ENCODE data around the gene GPR153.

GPR153 gene

GRCh38 chr1:6252374-6252710, 8.6 kb downstream of the GPR153 start:
- H3K27ac Mint-ChIP-seq, result no peak overlapping the region
- peaks cover 2% of the 10 kb centered on the region for H3K4me1 Mint-ChIP-seq (ENCODE audit: low read depth)
- H3K27me3 Mint-ChIP-seq, result peaks cover 39% of the 10 kb centered on the region
- no peaks in the 10 kb centered on the region for H3K36me3 Mint-ChIP-seq (ENCODE audit: low read depth)
- DNase-seq, result no peak
- no peaks in the 10 kb centered on the region for H3K9me3 Mint-ChIP-seq
- H3K4me3 Mint-ChIP-seq, result no peak overlapping the region

- H3K36me3 Mint-ChIP-seq (ENCODE audit: low read depth), result no peaks in the 10 kb centered on the region
- H3K4me1 Mint-ChIP-seq (ENCODE audit: low read depth), result peaks cover 2% of the 10 kb centered on the region
- H3K27ac Mint-ChIP-seq, result no peak overlapping the region
- peaks cover 44% of the 10 kb centered on the region for H3K27me3 Mint-ChIP-seq
- no peaks in the 10 kb centered on the region for H3K9me3 Mint-ChIP-seq
- H3K4me3 Mint-ChIP-seq, result no peak overlapping the region
- no peak for DNase-seq
Measured at GRCh38 chr1:6251681-6252373, 9.1 kb downstream of the GPR153 start.

- Mint-ChIP-seq H3K36me3 (ENCODE audit: low read depth) (no peaks in the 10 kb centered on the region), H3K27me3 (peaks cover 50% of the 10 kb centered on the region), H3K4me1 (ENCODE audit: low read depth) (peaks cover 7% of the 10 kb centered on the region), H3K9me3 (no peaks in the 10 kb centered on the region), H3K4me3 (no peak overlapping the region), H3K27ac (no peak overlapping the region)
- DNase-seq, result no peak
Measured at GRCh38 chr1:6251233-6251632, 9.7 kb downstream of the GPR153 start.

- Mint-ChIP-seq H3K4me1 (ENCODE audit: low read depth) (peaks cover 10% of the 10 kb centered on the region), H3K27me3 (peaks cover 54% of the 10 kb centered on the region), H3K4me3 (no peak overlapping the region), H3K36me3 (ENCODE audit: low read depth) (no peaks in the 10 kb centered on the region), H3K9me3 (no peaks in the 10 kb centered on the region), H3K27ac (no peak overlapping the region)
- DNase-seq, result no peak
Measured at GRCh38 chr1:6249739-6250689, 10.9 kb downstream of the GPR153 start.

- DNase-seq, result no peak
- H3K4me1 Mint-ChIP-seq (ENCODE audit: low read depth), result peaks cover 10% of the 10 kb centered on the region
- H3K27me3 Mint-ChIP-seq, result peaks cover 60% of the 10 kb centered on the region
- H3K4me3 Mint-ChIP-seq, result no peak overlapping the region
- H3K9me3 Mint-ChIP-seq, result no peaks in the 10 kb centered on the region
- no peak overlapping the region for H3K27ac Mint-ChIP-seq
- H3K36me3 Mint-ChIP-seq (ENCODE audit: low read depth), result no peaks in the 10 kb centered on the region
Measured at GRCh38 chr1:6248932-6249738, 11.8 kb downstream of the GPR153 start.

- DNase-seq, result no peak
- Mint-ChIP-seq H3K27me3 (peaks cover 69% of the 10 kb centered on the region), H3K36me3 (ENCODE audit: low read depth) (no peaks in the 10 kb centered on the region), H3K4me1 (ENCODE audit: low read depth) (peaks cover 10% of the 10 kb centered on the region), H3K27ac (no peak overlapping the region), H3K9me3 (no peaks in the 10 kb centered on the region), H3K4me3 (no peak overlapping the region)
Measured at GRCh38 chr1:6248161-6248776, 12.6 kb downstream of the GPR153 start.

GRCh38 chr1:6247651-6248050, 13.2 kb downstream of the GPR153 start:
- no peak for DNase-seq
- no peaks in the 10 kb centered on the region for H3K9me3 Mint-ChIP-seq
- H3K4me3 Mint-ChIP-seq, result no peak overlapping the region
- peaks cover 10% of the 10 kb centered on the region for H3K4me1 Mint-ChIP-seq (ENCODE audit: low read depth)
- no peaks in the 10 kb centered on the region for H3K36me3 Mint-ChIP-seq (ENCODE audit: low read depth)
- H3K27ac Mint-ChIP-seq, result no peak overlapping the region
- peaks cover 75% of the 10 kb centered on the region for H3K27me3 Mint-ChIP-seq

GRCh38 chr1:6246497-6247467, 14.1 kb downstream of the GPR153 start:
- Mint-ChIP-seq H3K27ac (peak overlapping the region; percentile 79), H3K36me3 (ENCODE audit: low read depth) (no peaks in the 10 kb centered on the region), H3K4me1 (ENCODE audit: low read depth) (peaks cover 10% of the 10 kb centered on the region), H3K9me3 (no peaks in the 10 kb centered on the region), H3K4me3 (peak overlapping the region; percentile 49), H3K27me3 (peaks cover 72% of the 10 kb centered on the region)
- peak; percentile 88 for DNase-seq

GRCh38 chr1:6245869-6246496, 14.9 kb downstream of the GPR153 start:
- peaks cover 72% of the 10 kb centered on the region for H3K27me3 Mint-ChIP-seq
- DNase-seq, result peak; percentile 67
- H3K27ac Mint-ChIP-seq, result no peak overlapping the region
- no peak overlapping the region for H3K4me3 Mint-ChIP-seq
- no peaks in the 10 kb centered on the region for H3K36me3 Mint-ChIP-seq (ENCODE audit: low read depth)
- H3K9me3 Mint-ChIP-seq, result no peaks in the 10 kb centered on the region
- peaks cover 15% of the 10 kb centered on the region for H3K4me1 Mint-ChIP-seq (ENCODE audit: low read depth)

GRCh38 chr1:6245086-6245868, 15.6 kb downstream of the GPR153 start:
- DNase-seq, result peak; percentile 87
- H3K9me3 Mint-ChIP-seq, result no peaks in the 10 kb centered on the region
- no peaks in the 10 kb centered on the region for H3K36me3 Mint-ChIP-seq (ENCODE audit: low read depth)
- peaks cover 15% of the 10 kb centered on the region for H3K4me1 Mint-ChIP-seq (ENCODE audit: low read depth)
- H3K4me3 Mint-ChIP-seq, result no peak overlapping the region
- peaks cover 70% of the 10 kb centered on the region for H3K27me3 Mint-ChIP-seq
- no peak overlapping the region for H3K27ac Mint-ChIP-seq

GRCh38 chr1:6244401-6245049, 16.4 kb downstream of the GPR153 start:
- Mint-ChIP-seq H3K4me3 (no peak overlapping the region), H3K27ac (no peak overlapping the region), H3K27me3 (peaks cover 74% of the 10 kb centered on the region), H3K4me1 (ENCODE audit: low read depth) (peaks cover 12% of the 10 kb centered on the region), H3K36me3 (ENCODE audit: low read depth) (no peaks in the 10 kb centered on the region), H3K9me3 (no peaks in the 10 kb centered on the region)
- no peak for DNase-seq

GRCh38 chr1:6243993-6244392, 16.9 kb downstream of the GPR153 start, which contains the start of gene HES3:
TSS of gene HES3 (plus strand) at chr1:6244179. CDS start at chr1:6244366, 187 bp downstream.
- peaks cover 78% of the 10 kb centered on the region for H3K27me3 Mint-ChIP-seq
- DNase-seq, result no peak
- H3K36me3 Mint-ChIP-seq (ENCODE audit: low read depth), result no peaks in the 10 kb centered on the region
- no peaks in the 10 kb centered on the region for H3K9me3 Mint-ChIP-seq
- no peak within 1 kb of the TSS for H3K4me3 Mint-ChIP-seq
- no peak within 1 kb of the TSS for H3K27ac Mint-ChIP-seq
- H3K4me1 Mint-ChIP-seq (ENCODE audit: low read depth), result peaks cover 12% of the 10 kb centered on the region

Data from activated T-cell treated with anti-CD3 and anti-CD28 coated beads, Interleukin-2, amount 50 U/mL, for 24 hours (primary cell).